ENCODE measurements around the gene APPBP2.
"Not testable (repeated sequence)": the region's sequence is repeated elsewhere in the genome, so short reads cannot be mapped to it uniquely, and the experiment has no call there.

APPBP2 gene

GRCh38 chr17:60535382-60536279 is 9.6 kb upstream of the APPBP2 start:
- in situ Hi-C loops (cut with MboI; ENCODE audit: low sequenced_read_pairs) = no loop called here

DNA sequence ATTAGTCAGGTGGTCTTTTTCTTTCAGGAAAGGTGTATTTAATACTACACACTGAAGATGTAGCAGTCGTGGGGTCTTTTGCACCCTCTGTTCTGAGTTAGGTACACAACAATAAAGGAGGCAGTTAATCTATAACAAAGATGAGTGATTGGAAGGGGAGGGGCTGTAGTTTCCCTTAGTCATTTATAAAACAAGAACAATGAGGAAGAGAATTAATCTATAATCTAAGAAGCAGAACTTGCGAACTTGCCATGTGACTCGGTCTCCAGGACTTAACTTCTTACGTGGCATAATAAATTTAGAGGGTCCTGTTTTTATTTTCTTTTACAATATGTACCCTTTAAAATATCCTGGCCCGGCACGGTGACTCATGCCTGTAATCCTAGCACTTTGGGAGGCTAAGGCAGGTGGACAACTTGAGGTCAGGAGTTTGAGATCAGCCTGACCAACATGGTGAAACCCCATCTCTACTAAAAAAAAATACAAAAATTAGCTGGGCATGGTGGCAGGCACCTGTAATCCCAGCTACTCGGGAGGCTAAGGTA is 8.6 kb upstream of the APPBP2 start:
- in situ Hi-C loops (cut with MboI; ENCODE audit: low sequenced_read_pairs) = no loop called here

GRCh38 chr17:60534010-60534555 is 8.0 kb upstream of the APPBP2 start:
- in situ Hi-C loops (cut with MboI; ENCODE audit: low sequenced_read_pairs) = no loop called here

GRCh38 chr17:60529806-60530205 is 3.8 kb upstream of the APPBP2 start:
- in situ Hi-C loops (cut with MboI; ENCODE audit: low sequenced_read_pairs) = no loop called here

GRCh38 chr17:60528828-60529227 is 2.8 kb upstream of the APPBP2 start:
- in situ Hi-C loops (cut with MboI; ENCODE audit: low sequenced_read_pairs) = no loop called here

DNA sequence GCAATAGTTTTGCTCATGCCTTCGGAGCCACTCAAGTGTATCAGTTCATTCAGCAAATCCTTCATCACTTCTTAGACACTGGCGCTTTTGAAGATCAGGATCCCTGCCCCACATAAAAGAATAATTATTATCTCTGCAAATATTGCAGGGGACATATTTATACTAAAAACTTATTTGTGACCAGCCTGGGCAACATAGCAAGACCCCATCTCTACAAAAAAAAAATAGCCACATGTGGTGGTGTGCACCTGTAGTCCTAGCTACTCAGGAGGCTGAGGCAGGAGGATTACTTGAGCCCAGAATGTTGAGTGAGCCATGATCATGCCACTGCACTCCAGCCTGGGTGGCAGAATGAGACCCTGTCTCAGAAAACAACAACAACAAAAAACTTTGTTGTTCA is 1.7 kb upstream of the APPBP2 start:
- in situ Hi-C loops (cut with MboI; ENCODE audit: low sequenced_read_pairs) = no loop called here

DNA sequence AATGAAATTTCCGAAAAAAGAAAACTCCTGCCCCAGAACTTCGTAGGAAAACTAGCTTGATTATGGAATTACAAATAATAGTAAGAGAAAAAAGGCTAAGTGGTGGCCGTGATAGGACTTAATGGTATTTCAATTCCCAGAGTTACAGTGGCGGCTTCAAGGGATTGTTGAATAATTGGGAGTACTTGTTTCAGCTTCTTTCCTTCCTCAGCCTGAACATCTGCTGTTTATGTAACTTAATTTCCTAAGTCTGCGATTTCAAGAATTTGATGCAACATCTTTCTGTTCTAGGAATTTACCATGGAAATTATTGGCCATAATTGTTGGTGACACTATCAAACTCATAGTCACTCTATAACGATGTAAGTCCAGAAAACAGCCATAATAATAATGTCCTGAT is 684 bp upstream of the APPBP2 start:
- in situ Hi-C loops (cut with MboI; ENCODE audit: low sequenced_read_pairs) = no loop called here

- in situ Hi-C loops (cut with MboI; ENCODE audit: low sequenced_read_pairs) = no loop called here
Measured at GRCh38 chr17:60525328-60525684, 736 bp downstream of the APPBP2 start.

DNA sequence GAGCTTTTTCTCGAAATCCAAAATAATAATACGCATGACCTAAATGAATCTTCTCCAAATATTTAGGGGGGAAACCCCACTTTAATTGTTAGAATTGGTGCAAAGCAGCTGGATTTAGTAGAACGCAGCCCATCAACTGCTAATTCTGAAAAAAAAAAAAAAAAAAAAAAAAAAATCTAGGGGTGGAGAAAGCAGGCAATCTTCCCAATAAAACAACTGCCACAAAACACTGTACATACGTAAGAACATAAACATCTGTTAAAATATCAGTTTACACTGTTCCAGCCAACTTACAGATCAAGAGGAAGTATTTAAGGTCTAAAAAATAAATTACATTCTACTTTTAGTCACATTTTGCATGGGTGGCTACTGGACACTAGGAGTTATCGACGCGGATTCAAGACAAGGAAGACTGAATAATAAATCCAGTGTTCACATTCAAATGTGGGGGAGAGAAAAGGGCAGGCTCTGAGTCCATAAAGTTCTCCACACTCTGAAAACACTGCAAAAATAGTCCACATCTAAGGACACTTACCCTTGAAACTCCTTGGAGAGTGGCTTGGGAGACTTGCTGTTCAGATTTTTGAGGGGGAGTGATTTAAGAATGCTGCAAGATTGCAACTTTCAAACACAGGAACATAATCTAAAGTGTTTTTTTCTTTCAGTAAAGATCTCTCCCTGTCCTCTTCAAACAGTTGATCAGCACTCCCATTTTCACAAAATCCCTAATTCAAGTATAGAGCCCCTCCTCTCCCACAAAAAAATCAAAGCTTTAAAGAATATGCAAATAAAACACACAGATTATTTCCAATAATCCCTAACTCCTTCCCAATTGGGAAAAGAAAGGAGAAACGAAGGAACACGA is 1.3 kb downstream of the APPBP2 start:
- in situ Hi-C loops (cut with MboI; ENCODE audit: low sequenced_read_pairs) = no loop called here

DNA sequence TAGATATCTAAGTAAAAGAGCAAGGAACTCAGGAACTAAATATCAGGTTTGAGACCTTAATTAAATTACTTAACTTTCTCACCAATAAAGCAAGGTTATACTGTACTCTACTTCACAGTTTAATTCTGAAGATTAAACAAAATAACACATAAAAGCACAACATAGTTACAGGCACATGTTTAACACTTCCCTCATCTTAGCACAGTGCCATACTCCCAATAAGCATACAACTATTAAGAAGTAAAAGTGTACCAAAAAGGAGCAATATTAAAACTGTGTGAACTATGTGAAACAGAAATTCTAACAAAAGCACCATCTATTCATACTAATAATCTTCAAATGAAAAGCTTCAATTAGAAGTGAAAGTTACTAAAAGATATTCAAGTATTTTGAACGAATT is 2.2 kb downstream of the APPBP2 start:
- in situ Hi-C loops (cut with MboI; ENCODE audit: low sequenced_read_pairs) = no loop called here

- in situ Hi-C loops (cut with MboI; ENCODE audit: low sequenced_read_pairs) = no loop called here
Measured at GRCh38 chr17:60522889-60523626, 3.0 kb downstream of the APPBP2 start.

DNA sequence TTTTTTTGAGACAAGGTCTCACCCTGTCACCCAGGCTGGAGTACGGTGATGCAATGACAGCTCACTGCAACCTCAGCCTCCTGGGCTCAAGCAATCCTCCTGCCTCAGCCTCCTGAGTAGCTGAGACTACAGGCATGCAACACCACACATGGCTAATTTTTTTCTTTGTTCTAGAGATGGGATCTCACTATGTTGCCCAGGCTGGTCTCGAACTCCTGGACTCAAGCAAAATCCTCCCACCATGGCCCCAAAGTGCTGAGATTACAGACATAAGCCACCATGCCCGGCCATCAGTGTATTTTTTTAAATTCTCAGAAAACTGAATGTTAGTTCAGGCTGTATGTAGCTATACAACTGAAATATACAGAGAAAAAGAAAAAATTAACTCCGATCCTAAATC is 6.2 kb downstream of the APPBP2 start:
- in situ Hi-C loops (cut with MboI; ENCODE audit: low sequenced_read_pairs) = no loop called here

DNA sequence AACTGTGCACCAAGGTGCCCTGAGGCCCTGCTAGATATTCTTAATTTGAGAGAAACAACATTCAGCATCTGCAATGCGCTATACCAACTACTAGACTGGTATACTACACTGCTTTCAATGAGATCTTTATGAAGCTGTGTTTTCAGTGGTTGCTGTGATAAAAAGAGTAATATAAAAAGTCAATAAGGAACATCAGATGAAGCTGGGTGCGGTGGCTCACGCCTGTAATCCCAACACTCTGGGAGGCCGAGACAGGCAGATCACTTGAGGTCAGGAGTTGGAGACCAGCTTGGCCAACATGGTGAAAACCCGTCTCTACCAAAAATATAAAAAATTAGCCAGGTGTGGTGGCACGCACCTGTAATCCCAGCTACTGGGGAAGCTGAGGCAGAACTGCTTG is 10.4 kb downstream of the APPBP2 start:
- in situ Hi-C loops (cut with MboI; ENCODE audit: low sequenced_read_pairs) = not testable (repeated sequence)

- in situ Hi-C loops (cut with MboI; ENCODE audit: low sequenced_read_pairs) = not testable (repeated sequence)
Measured at GRCh38 chr17:60515199-60515598, 10.8 kb downstream of the APPBP2 start.

DNA sequence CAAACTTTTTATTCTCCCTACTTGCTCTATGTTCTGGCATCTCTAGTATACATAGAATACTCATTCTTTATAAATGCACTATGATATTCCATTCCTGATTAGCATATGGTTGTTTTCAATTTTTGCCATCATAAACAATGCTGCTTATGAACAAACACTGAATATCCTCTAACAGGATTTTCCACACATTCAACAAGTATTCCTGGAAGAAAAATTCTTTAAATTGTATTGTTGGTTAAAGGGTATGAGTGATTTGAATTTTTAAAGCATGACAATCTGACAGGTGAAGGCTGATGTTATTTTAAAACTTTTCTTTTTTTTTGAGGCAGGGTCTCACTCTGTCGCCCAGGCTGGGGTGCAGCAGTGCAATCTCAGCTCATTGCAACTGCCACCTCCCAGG is 11.5 kb downstream of the APPBP2 start:
- in situ Hi-C loops (cut with MboI; ENCODE audit: low sequenced_read_pairs) = no loop called here

GRCh38 chr17:60514053-60514452 is 12.0 kb downstream of the APPBP2 start:
- in situ Hi-C loops (cut with MboI; ENCODE audit: low sequenced_read_pairs) = no loop called here

- in situ Hi-C loops (cut with MboI; ENCODE audit: low sequenced_read_pairs) = no loop called here
Measured at GRCh38 chr17:60513014-60513413, 13.0 kb downstream of the APPBP2 start.

GRCh38 chr17:60510723-60511122 is 15.3 kb downstream of the APPBP2 start:
- in situ Hi-C loops (cut with MboI; ENCODE audit: low sequenced_read_pairs) = no loop called here

DNA sequence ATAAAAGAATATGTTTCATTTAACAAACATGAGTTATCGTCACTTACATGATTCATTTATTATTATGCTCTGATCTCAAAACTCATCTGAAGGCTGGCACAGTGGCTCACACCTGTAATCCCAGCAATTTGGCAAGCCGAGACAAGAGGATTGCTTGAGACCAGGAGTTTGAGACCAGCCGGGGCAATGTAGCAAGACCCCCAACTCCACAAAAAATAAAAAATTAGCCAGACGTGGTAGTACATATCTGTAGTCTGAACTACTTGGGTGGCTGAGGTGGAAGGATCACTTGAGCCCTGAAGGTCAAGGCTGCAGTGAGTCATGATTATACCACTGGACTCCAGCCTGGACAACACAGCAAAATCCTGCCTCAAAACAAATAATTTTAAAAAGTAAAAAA is 16.0 kb downstream of the APPBP2 start:
- in situ Hi-C loops (cut with MboI; ENCODE audit: low sequenced_read_pairs) = no loop called here

DNA sequence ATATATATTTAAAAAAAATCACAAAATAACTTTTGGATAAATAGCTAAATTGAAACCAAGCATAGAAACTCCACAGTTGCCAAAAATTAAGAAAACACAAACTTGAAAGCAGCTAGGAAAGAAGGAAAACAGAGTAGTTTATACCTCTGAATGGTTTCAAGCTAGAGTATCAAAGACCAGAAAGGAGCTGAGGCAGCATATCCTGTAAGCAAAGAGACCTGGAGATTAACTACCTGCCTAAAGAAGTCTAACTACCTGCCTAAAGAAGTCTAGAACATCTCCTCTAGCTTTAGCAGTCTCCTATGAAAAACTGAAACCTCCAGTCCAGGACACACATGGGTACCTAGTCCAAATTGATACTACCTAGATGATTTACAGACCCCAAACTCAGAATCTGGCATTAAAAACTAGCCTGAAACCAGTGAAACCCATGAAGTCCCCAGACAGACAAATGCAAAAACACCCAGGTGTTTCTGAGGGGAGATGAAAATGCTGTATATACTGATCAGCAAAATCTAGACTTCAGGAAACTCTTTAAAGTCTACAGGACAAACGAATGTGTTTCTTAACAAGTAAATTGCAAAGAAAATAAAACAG is 17.6 kb downstream of the APPBP2 start:
- in situ Hi-C loops (cut with MboI; ENCODE audit: low sequenced_read_pairs) = no loop called here
